HEK293 (cell line): ENCODE results near the gene ZNF771.

Experiments
- ATF2 ChIP-seq: fragments of 450-650 bp; formaldehyde crosslinking; IDR thresholded peaks from 2 replicates; pipeline ENCODE4 v1.5.1; 2016; ENCODE audit warnings: missing biosample characterization, missing genetic modification characterization, low read depth
- CTCF ChIP-seq: fragments of 450-650 bp; formaldehyde crosslinking; IDR thresholded peaks from 2 replicates; pipeline ENCODE4 v1.5.1; 2016; ENCODE audit warnings: missing biosample characterization, missing genetic modification characterization
- KLF10 ChIP-seq: fragments of 450-650 bp; IDR thresholded peaks from 2 replicates; pipeline ENCODE4 v1.5.1; 2018; ENCODE audit warnings: missing biosample characterization, mild to moderate bottlenecking, missing genetic modification characterization
- ZBTB1 ChIP-seq: fragments of 450-650 bp; formaldehyde crosslinking; IDR thresholded peaks from 2 replicates; pipeline ENCODE4 v1.5.1; 2016; ENCODE audit warnings: missing biosample characterization, missing genetic modification characterization
- ZBTB26 ChIP-seq: fragments of 450-650 bp; formaldehyde crosslinking; optimal IDR thresholded peaks from 2 replicates; pipeline ENCODE3; 2016; ENCODE audit warnings: missing biosample characterization, mild to moderate bottlenecking, missing genetic modification characterization
- ZFP41 ChIP-seq: fragments of 450-650 bp; formaldehyde crosslinking; IDR thresholded peaks from 2 replicates; pipeline ENCODE4 v1.5.1; 2016; ENCODE audit warnings: missing biosample characterization, missing genetic modification characterization, borderline replicate concordance
- ZNF302 ChIP-seq: fragments of 450-650 bp; formaldehyde crosslinking; IDR thresholded peaks from 2 replicates; pipeline ENCODE4 v1.5.1; 2016; ENCODE audit warnings: missing biosample characterization, missing genetic modification characterization, low read depth
- ZNF660 ChIP-seq: fragments of 450-650 bp; IDR thresholded peaks from 2 replicates; pipeline ENCODE4 v1.5.1; 2018; ENCODE audit warnings: missing biosample characterization, mild to moderate bottlenecking, missing genetic modification characterization
- ZNF76 ChIP-seq: fragments of 450-650 bp; formaldehyde crosslinking; IDR thresholded peaks from 2 replicates; pipeline ENCODE4; 2016; ENCODE audit warnings: low read depth, missing biosample characterization, missing genetic modification characterization, borderline replicate concordance
- ZSCAN16 ChIP-seq: fragments of 450-650 bp; formaldehyde crosslinking; IDR thresholded peaks from 2 replicates; pipeline ENCODE4 v1.5.1; 2016; ENCODE audit warnings: missing biosample characterization, missing genetic modification characterization

GRCh38 chr16:30365200-30365599 is 42.2 kb upstream of the ZNF771 start:
- no peak for TF ChIP-seq ZBTB1 (tag by site-specific recombination)
- TF ChIP-seq ZSCAN16, result no peak
- no peak for TF ChIP-seq ZFP41
- TF ChIP-seq CTCF (tag by site-specific recombination), result no peak
- no peak for TF ChIP-seq ZNF76 (tag by site-specific recombination)
- no peak for TF ChIP-seq ATF2 (tag by site-specific recombination)
- TF ChIP-seq KLF10 (tag by site-specific recombination), result no peak
- no peak for TF ChIP-seq ZNF660 (tag by site-specific recombination)
- no peak for TF ChIP-seq ZBTB26 (tag by site-specific recombination)
- no peak for TF ChIP-seq ZNF302 (tag by site-specific recombination)
